Mucosa of descending colon (tissue), 3 donors: Measurements from ENCODE around the gene TMEM117. TPM values are rescaled to one million over a fixed set of nuclear protein-coding genes. Genes with fewer than 3 reads are reported as not detected.
"Not testable (repeated sequence)": the region's sequence is repeated elsewhere in the genome, so short reads cannot be mapped to it uniquely, and the experiment has no call there.

Experiments
- ATAC-seq: fragments of 200-7000 bp; cut with Tn5 transposase; one replicate; pipeline ENCODE4 v1.9.1; 2020; ENCODE audit warnings: mild to moderate bottlenecking, moderate library complexity
- DNase-seq, 3 donors: peaks; one replicate each; pipeline ENCODE4 v3.0.0-alpha.2; 2020
- H3K36me3 ChIP-seq: fragments of 200-600 bp; one replicate; pipeline ENCODE4 v1.8.0; 2021; ENCODE audit warnings: low read depth, mild to moderate bottlenecking
- H3K4me1 ChIP-seq: fragments of 200-600 bp; one replicate; pipeline ENCODE4 v1.8.0; 2021; ENCODE audit warnings: low read depth, mild to moderate bottlenecking
- H3K4me3 ChIP-seq: fragments of 200-600 bp; one replicate; pipeline ENCODE4 v1.8.0; 2021; ENCODE audit warnings: mild to moderate bottlenecking
- H3K9me3 ChIP-seq: fragments of 200-600 bp; one replicate; pipeline ENCODE4 v1.8.0; 2021; ENCODE audit warnings: mild to moderate bottlenecking
- CTCF ChIP-seq: fragments of 200-600 bp; IDR thresholded peaks from one replicate; pipeline ENCODE4 v1.8.0; 2022; ENCODE audit warnings: antibody characterized with exemption, mild to moderate bottlenecking
- intact Hi-C, 2 donors: fragments of 100-400 bp; cut with DNase I in 1 of 2; cut with micrococcal nuclease in 1 of 2; formaldehyde crosslinking; loops; one replicate each; pipeline versions ENCODE4 v1.11.0 to v1.11.1; 2022; cut with DNase I, micrococcal nuclease
- total RNA-seq, 3 donors: library from RNA; stranded (reverse); fragmentation: NEBNext Ultra II Directional in 2 of 3; extraction: Animal tissue kit (Norgen Biotek cat#: 25700) in 2 of 3; gene quantifications; one replicate each; pipeline versions ENCODE4 v1.2.1 to v1.2.4, GENCODE V29; 2021 to 2023
- donor health status: DM: no; HTN: no; CAD: no; lungs with moderate emphysema.
- donor health status: DM: no; HTN: no; CAD: no.
- donor health status: DM: no; HTN: yes; CAD: no.

TMEM117 gene
- total RNA-seq, 3 donors from 2014 or later = 10.1 to 15.2 (median 12.3) TPM

GRCh38 chr12:43869184-43869583, 33.3 kb downstream of the TMEM117 start:
- TF ChIP-seq CTCF = no peak
- intact Hi-C loops = no loop called here
- no peaks in the 10 kb centered on the region for H3K4me1 ChIP-seq
- ATAC-seq = no peak
- no peak overlapping the region for H3K4me3 ChIP-seq
- H3K9me3 ChIP-seq = no peaks in the 10 kb centered on the region
- no peak for DNase-seq
- H3K36me3 ChIP-seq = no peaks in the 10 kb centered on the region

- H3K36me3 ChIP-seq, intact Hi-C loops, ATAC-seq, DNase-seq, H3K4me1 ChIP-seq, H3K9me3 ChIP-seq, H3K4me3 ChIP-seq: not testable (repeated sequence)
These were observed 33.9 kb downstream of the TMEM117 start for GRCh38 chr12:43869765-43870164.

- H3K4me1 ChIP-seq, DNase-seq, H3K4me3 ChIP-seq, H3K36me3 ChIP-seq, H3K9me3 ChIP-seq, intact Hi-C loops, ATAC-seq: not testable (repeated sequence)
These were observed 35.4 kb downstream of the TMEM117 start for GRCh38 chr12:43871258-43871657.

GRCh38 chr12:43872396-43872795, 36.5 kb downstream of the TMEM117 start:
- H3K4me3 ChIP-seq = no peak overlapping the region
- H3K36me3 ChIP-seq = no peaks in the 10 kb centered on the region
- no peaks in the 10 kb centered on the region for H3K9me3 ChIP-seq
- intact Hi-C loops = no loop called here
- ATAC-seq (no peak), DNase-seq (no peak)
- no peaks in the 10 kb centered on the region for H3K4me1 ChIP-seq
- TF ChIP-seq CTCF = no peak

- Histone ChIP-seq H3K4me3 (no peak overlapping the region), H3K4me1 (no peaks in the 10 kb centered on the region), H3K9me3 (no peaks in the 10 kb centered on the region), H3K36me3 (no peaks in the 10 kb centered on the region)
- ATAC-seq (no peak), DNase-seq (no peak)
- intact Hi-C loops = no loop called here
- no peak for TF ChIP-seq CTCF
These were observed 42.2 kb downstream of the TMEM117 start for GRCh38 chr12:43878050-43878449.

GRCh38 chr12:43880547-43880946, 44.7 kb downstream of the TMEM117 start:
- ATAC-seq = no peak
- no peaks in the 10 kb centered on the region for H3K9me3 ChIP-seq
- no peaks in the 10 kb centered on the region for H3K36me3 ChIP-seq
- no peaks in the 10 kb centered on the region for H3K4me1 ChIP-seq
- intact Hi-C loops = loop anchor here (10.0 kb wide), 2 partner anchors 106 to 436 kb away; no protein-coding TSS in a partner anchor
- no peak for TF ChIP-seq CTCF
- no peak for DNase-seq
- H3K4me3 ChIP-seq = no peak overlapping the region

GRCh38 chr12:43882578-43883178, 46.8 kb downstream of the TMEM117 start:
- intact Hi-C loops = loop anchor here (10.0 kb wide), 2 partner anchors 108 to 438 kb away; no protein-coding TSS in a partner anchor
- Histone ChIP-seq H3K4me3 (no peak overlapping the region), H3K4me1 (no peaks in the 10 kb centered on the region), H3K36me3 (no peaks in the 10 kb centered on the region), H3K9me3 (no peaks in the 10 kb centered on the region)
- peak in 1 of 3 donors; percentile 45 for DNase-seq
- ATAC-seq = peak; percentile 84
- TF ChIP-seq CTCF = peak; percentile 55
